Measurements from ENCODE around the gene TRPM2.
"Not testable (repeated sequence)": the region's sequence is repeated elsewhere in the genome, so short reads cannot be mapped to it uniquely, and the experiment has no call there.

The TRPM2 gene

DNA sequence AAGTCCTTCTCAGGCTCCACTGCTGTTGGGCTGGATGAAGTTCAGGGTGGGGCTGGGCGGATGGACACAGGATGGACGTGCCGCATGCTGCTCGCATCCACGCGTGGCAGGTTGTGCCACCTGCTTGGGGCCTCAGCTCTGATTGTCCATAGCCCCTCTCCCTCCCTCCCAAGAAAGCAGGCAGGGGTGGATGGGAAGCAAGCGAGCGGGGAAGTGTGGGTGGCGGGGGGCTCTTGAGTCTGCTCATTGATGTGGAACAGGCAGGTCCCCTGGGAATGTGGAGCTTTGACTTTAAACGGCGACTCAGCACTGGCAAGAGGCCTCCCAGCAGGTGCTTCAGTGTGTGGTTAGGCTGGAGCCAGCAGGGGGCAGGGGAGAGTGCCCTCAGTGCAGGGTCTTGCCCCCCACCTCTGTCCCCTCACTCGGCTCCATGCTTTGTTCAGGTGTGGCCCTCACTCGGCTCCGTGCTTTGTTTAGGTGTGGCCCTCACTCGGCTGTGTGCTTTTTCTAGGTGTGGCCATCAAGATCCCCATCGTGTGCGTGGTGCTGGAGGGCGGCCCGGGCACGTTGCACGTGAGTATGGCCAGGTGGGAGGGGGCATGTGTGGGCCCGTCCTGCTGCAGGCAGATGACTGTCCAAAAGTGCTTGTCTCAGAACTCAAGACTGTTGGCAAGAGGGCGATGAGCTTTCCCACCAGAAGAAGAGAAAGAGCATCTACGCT, 23.9 kb downstream of the TRPM2 start:
- DNase-seq, result no peak

DNA sequence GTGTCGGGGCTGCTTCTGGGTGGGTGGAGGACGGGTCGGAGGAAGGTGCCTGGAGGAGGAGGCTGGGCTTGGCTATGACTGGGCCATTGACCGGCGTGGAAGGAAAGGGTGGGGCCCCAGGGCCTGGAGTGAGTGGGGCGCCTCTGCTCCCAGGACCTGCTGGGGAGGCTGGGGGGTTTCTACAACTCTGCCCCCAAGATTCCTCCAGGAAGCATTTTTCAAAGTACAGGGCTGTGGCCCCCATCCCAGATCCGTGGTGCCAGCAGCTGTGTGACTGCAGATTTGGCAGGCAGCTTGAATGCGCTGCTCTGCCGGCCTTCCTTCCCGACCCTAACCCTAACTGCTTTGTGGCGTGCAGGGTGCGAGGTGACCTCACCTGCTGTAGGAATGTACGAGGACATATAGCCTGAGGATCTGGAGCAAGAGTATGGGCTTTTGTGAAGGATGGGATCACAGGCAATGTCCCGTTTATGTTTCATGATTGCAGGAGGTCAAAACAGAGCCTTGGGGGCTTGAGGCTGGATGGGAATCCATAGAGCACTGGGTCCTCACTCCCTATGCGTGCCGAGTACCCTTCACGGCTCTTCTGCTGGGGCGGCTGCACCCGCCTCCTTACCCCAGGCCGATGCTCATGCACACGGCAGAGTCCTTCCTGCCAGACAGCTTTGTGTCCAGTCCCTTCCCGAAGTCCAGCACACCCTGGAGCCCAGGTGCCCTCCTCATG, 24.7 kb downstream of the TRPM2 start:
- DNase-seq, result no peak

DNA sequence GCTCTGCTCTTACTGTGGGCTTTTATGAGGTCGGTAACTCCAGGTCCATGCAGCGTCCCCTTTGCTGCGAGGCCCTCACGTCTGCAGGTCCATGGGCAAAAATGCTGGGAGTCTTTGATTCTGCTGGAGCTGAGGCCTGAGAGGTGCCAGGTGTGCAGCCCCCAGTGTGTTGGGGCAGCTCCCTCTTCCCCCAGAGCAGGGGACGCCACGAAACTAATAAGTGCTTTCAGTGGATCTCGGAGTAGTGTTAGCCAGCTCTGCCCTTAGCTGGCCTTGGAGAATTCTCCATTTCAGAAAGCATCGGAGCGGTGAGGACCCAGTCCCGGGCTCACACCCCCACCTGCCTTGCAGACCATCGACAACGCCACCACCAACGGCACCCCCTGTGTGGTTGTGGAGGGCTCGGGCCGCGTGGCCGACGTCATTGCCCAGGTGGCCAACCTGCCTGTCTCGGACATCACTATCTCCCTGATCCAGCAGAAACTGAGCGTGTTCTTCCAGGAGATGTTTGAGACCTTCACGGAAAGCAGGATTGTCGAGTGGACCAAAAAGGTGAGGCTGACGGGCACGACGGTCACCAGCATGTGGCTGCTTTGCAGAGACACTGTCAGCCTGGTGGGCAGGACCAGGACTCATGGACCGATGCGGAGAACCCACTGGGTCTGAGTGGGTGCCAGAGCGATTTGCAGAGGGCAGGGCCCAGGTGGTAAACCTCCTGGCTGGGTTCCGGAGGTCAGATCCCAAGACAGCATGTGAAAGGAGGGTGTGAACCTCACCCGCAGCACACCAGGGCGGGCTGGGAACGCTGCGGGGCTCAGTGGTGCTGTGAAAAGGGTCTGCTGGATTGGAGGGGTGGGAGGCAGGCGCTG, 25.5 kb downstream of the TRPM2 start:
- no peak for DNase-seq

DNA sequence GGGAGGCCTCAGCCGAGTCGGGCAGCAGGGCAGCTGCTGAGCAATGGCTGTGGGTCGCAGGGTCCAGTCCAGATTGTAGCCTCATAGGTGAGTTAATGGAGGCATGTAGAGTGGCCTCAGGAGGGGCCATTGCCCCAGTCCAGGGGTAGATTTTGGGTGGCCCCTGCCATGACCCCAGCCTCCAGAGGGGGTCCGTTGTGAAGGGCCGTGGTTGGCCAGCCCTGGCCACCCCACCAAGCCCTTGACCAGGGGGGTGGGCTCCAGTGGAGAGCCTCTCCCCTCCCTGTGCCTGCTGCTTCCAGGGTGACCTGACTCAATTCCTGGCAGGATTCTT, 26.1 kb downstream of the TRPM2 start:
- DNase-seq, result no peak

DNA sequence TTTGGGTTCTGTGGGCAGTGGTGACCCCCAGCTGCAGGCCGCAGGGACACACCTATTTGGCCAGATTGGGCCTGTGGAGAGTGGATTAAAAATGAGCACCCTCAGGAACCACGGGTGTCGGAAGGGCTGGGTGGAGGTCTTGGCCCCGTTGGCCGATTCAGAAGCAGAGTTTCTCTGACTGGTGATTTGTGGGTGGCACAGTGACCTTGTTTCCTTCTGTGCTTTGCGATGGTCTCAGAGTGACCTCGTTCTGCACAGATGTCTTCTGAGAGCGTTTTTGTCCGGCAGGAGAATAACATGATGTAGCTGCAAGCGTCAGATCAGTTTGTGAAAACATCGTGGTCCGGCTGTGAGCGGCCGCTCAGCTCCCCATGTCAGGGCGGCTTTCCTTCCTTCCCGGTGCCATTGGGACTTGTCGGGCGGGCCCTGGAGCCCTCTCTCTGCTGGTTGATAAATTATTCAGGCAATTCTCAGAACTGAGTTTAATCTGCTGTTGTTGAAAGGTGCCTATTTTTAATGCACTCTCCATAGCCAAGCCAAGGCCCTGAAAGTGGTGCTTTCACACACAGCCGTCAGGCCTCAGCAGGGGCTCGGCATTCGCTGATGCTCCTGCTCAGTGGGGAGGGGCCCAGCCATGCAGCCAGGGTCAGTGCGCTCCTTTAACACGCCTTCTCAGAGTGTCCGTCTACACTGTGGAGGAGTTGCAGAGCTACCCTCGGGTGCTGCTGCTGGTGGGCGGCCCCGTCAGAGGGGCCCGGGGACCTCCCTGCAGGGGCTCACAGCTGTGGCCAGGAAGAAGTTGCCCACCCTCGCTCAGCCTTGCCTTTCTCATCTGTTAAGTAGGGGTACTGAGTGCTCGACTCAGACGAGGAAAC, 26.8 kb downstream of the TRPM2 start:
- no peak for DNase-seq

DNA sequence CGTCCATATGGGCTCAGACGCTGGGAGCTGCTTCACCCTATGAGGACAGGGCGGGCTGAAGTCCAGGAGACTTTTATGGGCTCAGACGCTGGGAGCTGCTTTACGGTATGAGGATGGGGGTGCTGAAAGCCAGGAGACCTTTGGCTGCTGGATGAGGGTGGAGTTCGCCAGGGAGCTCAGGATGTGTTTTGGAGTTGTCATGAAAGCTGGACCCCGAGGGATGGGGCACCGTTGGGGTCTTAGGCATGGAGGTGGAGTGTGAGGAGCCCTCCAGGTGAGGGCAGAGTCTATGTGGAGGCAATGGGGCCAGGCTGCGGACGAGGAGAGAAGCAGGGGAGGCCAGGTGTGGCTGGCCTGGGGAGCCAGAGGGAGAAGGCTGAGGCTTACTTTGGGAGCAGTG, 27.5 kb downstream of the TRPM2 start:
- no peak for DNase-seq

DNA sequence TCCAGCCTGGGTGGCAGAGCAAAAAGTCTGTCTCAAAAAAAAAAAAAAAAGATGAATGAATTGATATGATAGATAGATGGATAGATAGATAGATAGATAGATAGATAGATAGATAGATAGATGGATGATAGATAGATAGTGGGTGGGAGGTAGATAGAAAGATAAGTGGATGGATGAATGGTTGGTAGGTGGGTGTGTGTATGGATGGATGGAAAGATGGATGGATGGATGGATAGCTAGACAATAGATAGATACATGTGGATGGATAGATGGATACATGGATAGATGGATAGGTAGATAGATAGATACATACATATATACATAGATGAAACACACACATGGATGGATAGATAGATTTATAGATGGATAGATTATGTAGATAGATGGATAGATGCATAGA, 28.5 kb downstream of the TRPM2 start:
- DNase-seq, result no peak

DNA sequence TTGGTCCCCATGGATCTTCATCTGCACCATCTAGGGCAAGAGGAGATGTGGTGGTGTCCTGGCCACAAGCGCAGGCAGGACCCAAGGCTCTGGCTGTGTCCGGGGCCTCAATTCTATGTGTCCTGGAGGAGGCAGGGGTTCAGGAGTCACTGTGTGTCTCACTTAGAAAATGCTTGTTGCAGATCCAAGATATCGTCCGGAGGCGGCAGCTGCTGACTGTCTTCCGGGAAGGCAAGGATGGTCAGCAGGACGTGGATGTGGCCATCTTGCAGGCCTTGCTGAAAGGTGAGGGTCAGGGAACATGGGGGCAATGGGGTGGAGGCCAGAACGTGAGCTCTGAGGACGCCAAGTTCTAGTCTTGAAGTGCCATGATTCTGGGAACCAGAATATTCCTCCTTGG, 29.1 kb downstream of the TRPM2 start:
- no peak for DNase-seq

DNA sequence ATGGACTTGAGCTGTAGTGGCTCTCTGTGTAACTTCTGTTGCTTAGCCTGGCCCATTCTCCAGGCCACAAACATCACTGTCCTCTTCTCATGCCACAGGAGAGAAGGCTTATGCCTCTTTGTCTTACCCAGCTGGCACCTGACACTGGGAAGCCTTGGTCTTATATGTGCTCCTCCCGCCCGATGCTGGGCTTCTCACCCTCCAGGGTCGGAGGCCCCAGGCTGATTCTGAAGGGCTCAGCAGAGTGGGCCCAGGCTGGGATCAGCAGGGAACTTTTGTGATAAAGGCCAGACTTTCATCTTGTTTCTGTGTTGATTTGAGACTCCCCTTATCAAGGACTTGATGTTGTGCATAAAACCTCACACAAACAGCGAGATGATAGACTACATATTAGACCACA, 29.8 kb downstream of the TRPM2 start:
- no peak for DNase-seq

DNA sequence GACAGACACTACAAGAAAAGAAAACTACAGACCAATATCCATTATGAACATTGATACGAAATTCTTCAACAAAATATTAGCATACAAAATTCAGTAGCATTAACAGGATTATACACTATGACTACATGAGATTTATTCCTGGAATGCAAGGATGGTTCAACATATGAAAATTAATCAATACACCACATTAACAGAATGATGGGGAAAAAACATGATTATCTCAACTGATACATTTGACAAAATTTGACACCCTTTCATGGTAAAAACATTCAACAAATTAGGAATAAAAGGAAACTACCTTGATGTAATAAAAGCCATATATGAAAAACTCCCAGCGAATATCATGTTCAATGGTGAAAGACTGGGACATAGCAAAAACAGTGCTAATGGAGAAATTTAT, 31.5 kb downstream of the TRPM2 start:
- no peak for DNase-seq

DNA sequence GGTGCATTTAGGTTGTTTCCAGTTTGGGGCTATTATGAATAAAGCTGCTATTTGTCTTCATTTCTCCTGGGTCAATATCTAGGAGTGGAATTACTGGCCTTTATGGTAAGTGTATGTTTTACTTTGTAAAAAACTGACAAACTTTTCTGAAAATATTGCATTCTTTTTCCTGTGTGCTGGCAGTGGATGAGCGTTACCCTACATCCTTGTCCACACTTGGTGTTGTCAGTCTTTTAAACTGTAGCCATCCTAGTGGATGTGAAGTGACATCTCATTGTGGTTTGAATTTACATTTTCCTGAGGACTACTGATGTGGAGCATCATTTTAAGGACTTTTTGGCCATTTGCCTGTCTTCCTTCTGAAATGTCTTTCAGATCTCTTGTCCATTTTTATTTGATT, 35.9 kb downstream of the TRPM2 start:
- DNase-seq, result no peak

DNA sequence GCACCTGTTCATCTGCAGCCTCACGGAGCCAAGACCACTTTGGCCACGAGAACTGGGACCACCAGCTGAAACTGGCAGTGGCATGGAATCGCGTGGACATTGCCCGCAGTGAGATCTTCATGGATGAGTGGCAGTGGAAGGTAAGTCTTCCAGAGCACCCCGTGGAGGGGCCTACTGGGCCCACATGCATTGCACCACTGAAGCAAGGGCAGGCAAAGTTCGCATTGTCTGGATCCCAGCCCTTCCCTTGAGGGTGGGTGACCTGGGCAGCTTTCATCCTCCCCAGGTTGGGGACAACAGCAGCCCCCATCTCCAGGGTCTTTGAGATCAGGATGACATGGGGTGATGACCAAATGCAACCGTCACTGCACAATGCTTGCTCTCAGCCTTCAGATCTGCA, 37.5 kb downstream of the TRPM2 start:
- DNase-seq, result no peak

DNA sequence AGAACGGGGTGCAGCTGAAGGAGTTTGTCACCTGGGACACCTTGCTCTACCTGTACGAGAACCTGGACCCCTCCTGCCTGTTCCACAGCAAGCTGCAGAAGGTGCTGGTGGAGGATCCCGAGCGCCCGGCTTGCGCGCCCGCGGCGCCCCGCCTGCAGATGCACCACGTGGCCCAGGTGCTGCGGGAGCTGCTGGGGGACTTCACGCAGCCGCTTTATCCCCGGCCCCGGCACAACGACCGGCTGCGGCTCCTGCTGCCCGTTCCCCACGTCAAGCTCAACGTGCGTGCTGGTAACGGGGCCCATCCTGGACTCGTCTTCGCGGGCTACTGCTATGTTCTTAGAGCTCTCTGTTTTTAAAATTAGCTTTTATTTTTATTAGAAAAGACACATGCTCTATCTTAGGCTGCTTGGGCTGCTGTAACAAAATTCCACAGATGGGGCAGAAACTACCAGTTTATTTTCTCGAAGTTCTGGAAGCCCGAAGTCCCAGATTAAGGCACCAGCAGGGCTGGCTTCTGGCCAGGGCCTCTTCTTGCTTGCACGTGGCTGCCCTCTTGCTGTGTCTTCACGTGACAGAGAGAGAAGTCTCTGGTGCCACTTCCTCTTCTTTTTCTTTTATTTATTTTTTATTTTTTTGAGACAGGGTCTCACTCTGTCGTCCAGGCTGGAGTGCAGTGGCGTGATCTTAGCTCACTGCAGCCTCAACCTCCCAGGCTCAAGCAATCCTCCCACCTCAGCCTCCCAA, 38.1 kb downstream of the TRPM2 start:
- DNase-seq, result peak in 1 of 2 donors; percentile 32

DNA sequence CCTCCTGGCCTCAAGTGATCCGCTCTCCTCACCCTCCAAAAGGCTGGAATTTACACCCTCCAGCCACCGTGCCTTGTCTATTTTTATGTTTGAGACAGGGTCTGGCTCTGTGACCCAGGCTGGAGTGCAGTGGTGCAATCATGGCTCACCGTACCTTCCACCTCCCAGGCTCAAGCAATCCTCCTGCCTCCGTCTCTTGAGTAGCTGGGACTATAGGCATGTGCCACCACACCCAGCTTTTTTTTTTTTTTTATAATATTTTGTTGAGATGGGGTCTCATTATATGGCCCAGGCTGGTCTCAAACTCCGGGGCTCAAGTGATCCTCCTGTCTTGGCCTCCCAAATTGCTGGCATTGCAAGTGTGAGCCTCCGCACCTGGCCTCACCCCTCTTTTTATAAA, 38.8 kb downstream of the TRPM2 start:
- DNase-seq, result no peak

DNA sequence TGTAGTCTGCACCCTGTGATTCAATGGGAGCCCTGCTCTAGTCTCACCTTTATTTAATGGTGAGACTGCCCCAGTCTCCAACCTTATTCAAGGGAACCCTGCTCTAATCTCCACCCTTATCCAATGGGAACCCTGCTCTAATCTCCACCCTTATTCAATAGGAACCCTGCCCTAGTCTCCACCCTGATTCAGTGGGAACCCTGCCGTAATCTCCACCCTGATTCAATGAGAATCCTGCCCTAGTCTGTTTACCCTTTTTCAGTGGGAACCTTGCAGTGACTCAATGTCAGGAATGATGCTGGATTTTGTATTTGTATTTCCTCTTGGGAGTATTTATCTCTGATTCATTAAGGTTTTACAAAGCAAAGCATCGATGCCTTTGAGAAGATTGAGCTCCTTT, 39.5 kb downstream of the TRPM2 start:
- DNase-seq, result no peak

DNA sequence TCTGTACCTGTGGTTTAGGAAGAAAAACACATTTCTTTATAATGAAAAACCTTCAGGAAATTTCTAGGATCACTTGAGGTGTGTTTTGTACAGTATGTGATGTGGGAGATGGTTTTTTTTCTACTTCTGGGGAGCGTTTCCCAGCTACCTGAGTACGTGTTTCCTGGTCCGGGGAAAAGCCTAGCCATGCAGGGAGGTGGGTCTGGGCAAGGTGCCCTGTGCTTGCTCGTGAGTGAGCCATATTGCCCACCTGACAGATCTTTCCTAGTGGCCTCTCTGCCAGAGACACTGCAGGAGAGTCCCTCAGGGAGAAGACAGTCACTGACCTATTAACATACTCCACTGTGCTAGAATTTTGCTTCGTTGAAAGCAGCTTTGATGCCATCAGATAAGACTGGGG, 41.3 kb downstream of the TRPM2 start:
- DNase-seq, result no peak

DNA sequence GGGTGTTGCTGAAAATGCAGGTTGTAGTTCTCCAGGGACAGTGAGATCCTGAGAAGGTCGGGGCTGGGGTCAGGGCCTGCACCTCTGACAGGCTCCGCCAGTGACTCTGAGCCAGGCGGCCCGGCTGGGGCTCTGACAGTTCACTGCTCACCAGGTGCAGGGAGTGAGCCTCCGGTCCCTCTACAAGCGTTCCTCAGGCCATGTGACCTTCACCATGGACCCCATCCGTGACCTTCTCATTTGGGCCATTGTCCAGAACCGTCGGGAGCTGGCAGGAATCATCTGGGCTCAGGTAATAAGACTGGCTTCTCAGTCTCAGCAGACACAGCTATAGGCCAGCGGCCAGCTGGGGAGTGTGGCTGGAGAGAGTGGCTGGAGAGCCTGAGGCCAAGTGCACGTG, 41.8 kb downstream of the TRPM2 start:
- DNase-seq, result no peak

DNA sequence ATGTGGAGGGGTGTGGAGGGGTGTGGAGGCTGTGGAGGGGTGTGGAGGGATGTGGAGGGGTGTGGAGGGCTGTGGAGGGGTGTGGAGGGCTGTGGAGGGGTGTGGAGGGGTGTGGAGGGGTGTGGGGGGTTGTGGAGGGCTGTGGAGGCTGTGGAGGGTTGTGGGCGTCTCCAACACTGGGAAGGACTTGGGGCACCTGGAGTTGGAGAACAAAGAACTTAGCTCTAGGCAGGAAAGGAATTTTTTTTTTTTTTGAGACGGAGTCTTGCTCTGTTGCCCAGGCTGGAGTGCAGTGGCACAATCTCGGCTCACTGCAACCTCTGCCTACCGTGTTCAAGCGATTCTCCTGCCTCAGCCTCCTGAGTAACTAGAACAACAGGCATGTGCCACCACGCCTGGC, 43.4 kb downstream of the TRPM2 start:
- not testable (repeated sequence) for DNase-seq

DNA sequence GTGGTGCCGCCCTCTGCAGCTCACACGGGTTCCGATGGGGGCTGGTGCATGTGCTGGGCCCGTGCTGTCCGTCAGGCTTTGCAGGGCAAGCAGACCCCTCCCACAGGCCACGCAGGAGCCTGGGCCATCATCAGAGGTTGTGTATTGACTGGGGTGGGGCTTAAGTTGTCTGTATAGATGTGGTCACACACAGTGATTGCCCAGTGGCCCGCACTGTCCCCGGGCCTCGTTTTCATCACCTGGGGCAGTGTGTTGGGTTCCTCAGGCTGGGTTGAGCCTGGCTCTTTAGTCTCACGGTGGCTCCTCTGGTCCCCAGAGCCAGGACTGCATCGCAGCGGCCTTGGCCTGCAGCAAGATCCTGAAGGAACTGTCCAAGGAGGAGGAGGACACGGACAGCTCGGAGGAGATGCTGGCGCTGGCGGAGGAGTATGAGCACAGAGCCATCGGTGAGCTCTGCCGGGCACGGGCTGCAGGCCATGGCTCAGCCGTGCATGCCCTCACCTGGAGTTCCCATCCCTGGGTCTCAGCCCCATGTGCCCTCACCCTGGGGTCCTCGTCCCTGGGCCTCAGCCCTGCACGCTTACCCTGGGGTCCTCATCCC, 44.1 kb downstream of the TRPM2 start:
- DNase-seq, result no peak

DNA sequence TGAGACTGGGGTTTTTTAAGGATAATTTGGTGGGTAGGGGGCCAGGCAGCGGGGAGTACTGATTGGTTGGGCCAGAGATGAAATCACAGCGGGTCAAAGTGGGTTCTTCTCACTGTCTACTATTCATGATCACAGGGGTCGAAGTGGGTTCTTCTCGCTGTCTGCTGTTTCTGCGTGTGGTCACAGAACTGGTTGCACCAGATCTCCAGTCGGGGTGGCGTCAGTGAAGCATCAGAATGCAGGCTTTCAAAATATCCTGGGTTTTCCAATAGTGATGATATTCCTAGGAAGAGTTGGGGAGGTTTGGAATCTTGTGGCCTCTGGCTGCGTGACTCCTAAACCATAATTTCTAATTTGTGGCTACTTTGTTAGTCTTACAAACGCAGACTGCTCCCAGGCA, 45.1 kb downstream of the TRPM2 start:
- no peak for DNase-seq

DNA sequence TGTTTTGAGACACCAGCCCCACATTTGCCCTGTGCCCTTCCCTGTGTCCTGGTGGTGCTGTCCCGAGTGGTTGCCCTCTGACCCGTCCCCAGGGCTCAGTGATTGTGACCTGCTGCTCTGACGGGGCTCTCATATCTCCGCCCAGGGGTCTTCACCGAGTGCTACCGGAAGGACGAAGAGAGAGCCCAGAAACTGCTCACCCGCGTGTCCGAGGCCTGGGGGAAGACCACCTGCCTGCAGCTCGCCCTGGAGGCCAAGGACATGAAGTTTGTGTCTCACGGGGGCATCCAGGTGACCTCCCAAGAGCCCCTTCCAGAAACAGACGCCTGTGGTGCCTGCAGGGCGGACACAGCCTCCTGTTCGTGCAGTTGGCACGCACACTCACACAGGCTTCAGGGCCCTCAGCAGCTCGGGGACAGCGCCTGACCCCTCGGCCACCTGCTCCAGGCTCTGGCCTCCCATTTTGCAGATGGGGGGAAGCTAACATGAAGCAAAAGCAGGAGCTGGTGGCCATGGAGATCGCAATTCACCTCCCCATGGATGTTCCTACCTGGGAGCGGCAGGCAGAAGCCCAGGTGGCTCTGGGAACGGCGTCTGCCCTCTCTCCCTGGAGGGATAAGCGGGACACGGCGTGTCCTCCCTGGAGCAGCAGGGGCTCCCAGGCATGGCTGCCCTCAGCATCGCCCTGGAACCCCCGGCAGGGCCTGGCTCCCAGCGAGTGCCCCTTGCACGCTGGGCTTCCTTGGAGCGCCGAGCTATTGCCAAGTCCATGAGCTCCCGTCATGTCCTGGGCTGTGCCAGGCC, 45.9 kb downstream of the TRPM2 start:
- no peak for DNase-seq

All from CD4-positive, alpha-beta T cell treated with Interferon alpha-2 for 1 hour (primary cell).